GM11168 (cell line): Measurements from ENCODE around the gene FOXS1.

Experiments
- in situ Hi-C: fragments of 300-500 bp; cut with MboI; formaldehyde crosslinking; loops from one replicate; pipeline ENCODE4 v1.12.0; 2022; ENCODE audit warnings: low sequenced_read_pairs; ENCODE audit not compliant: unreplicated experiment

Gene FOXS1

GRCh38 chr20:31845300-31845863 is at the start of gene FOXS1:
FOXS1 (minus strand) TSS chr20:31845604; CDS start chr20:31845542, 62 bp downstream.
- in situ Hi-C loops: no loop called here

GRCh38 chr20:31890646-31891045 is 45.2 kb upstream of the FOXS1 start:
- in situ Hi-C loops: no loop called here

DNA sequence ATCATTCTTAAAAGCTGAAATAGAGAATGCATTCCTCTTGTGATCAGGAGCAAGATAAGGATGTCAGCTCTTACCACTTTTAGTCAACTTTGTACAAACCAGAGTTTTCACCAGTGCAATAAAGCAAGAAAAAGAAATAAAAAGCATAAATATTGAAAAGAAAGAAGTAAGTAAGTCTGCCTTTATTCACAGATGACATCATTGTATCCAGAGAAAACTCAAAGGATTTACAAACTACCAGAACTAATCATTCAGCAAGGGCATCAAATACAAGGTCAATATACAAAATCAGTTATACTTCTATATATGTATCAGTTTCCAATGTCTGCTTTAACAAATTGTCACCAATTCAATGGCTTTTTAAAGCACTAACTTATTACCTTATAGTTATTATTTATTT is 38.4 kb upstream of the FOXS1 start:
- in situ Hi-C loops: no loop called here

DNA sequence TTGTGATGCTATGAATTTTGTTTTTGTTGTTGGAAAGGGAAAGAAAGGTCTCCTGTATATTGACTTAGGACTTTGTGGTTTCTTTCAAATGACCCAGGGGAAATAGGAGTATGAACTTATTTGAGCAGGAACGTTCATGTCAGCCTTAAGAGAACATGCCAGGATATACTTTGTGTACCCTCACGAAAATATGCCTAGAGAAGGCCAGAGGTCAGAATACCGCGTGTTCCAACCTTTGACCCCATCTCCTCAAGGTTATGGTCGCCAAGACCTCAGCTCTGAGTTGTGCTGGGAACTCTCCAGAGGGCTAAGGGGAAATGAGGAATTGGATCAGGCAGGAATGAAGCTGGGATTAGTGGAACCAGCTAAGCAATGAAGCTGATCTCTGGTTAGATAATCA is 36.5 kb upstream of the FOXS1 start:
- in situ Hi-C loops: no loop called here

- in situ Hi-C loops: no loop called here
These were observed 34.0 kb upstream of the FOXS1 start for GRCh38 chr20:31879143-31879987.

GRCh38 chr20:31877684-31878083 is 32.3 kb upstream of the FOXS1 start:
- in situ Hi-C loops: no loop called here

GRCh38 chr20:31875671-31876070 is 30.3 kb upstream of the FOXS1 start:
- in situ Hi-C loops: no loop called here

DNA sequence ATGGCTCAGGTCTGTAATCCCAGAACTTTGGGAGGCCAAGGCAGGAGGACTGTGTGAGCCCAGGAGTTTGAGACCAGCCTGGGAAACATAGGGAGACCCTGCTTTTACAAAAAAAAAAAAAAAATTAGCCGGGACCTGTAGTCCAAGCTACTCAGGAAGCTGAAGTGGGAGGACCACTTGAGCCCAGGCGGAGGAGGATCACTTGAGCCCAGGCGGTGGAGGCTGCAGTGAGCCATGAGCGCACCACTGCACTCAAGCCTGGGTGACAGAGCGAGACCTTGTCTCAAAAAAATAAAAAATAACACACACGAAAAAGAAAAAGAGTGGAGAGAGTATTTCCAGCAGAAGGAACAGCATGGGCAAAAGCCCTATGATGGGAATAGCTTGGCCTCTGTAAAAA is 27.0 kb upstream of the FOXS1 start:
- in situ Hi-C loops: no loop called here

DNA sequence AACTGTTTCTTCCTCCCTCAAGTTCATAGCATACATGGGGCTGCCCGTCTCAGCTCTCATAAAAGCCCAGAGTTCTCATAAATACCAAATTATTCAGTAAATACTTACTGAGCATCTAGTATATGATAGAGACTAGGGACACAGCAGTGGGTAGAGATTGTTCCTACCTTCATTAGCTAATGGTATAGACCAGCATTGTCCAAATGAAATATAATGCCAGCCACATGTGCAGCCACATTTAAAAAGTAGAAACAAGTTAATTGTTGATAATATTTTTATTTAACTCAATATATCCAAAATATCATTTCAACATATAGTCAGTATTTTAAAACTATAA is 26.2 kb upstream of the FOXS1 start:
- in situ Hi-C loops: no loop called here

- in situ Hi-C loops: no loop called here
These were observed 25.6 kb upstream of the FOXS1 start for GRCh38 chr20:31870726-31871617.

DNA sequence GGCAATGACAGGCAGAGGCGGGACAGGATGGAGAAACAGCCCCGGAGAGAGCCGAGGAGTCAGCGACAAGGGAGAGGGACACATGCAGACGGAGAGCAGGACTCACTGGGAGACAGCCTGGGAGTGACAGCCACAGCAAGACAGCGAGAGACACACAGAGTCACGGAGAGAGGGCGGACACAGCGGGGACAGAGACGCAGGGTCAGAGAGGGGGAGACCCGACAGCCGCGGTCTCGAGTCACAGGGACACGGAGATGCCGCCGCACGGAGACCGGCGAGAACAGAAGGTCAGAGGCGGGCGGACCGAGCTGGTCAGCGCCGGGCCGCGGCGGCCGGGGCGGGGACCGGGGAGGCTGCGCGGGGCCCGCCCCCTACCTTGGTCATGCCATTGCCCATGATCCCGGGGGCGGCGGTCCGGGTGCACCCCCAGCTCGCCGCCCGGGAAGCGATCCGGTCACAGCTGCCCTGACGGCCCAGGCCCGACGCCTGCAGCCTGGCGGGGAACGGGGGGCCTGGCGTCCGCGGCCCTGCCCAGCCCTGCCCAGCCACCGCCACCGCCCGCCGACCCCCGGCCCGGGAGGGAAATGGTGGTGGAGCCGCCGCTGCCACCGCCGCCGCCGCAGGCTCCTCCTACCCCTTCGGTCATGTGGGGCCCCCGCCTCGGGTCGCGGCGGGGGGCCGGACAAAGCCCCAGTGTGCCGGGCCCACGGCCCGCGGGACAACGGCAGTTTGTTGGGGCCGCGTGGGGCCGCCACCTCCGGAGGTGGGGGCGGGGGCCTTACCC is 24.7 kb upstream of the FOXS1 start, which contains the start of the genes DUSP15 and TTLL9:
DUSP15 (minus strand) TSS at position 586 of the 784 bp plus-strand sequence; CDS start at position 396, 190 bp downstream.
TTLL9 (plus strand) TSS at position 693 of the 784 bp plus-strand sequence. CDS start 493 bp downstream, outside the sequence.
- in situ Hi-C loops: no loop called here

- in situ Hi-C loops: no loop called here
These were observed 24.2 kb upstream of the FOXS1 start for GRCh38 chr20:31869673-31869941.

GRCh38 chr20:31868853-31869672 is 23.7 kb upstream of the FOXS1 start:
- in situ Hi-C loops: no loop called here

GRCh38 chr20:31866221-31866620 is 20.8 kb upstream of the FOXS1 start:
- in situ Hi-C loops: no loop called here

GRCh38 chr20:31864521-31865400 is 19.4 kb upstream of the FOXS1 start:
- in situ Hi-C loops: no loop called here

DNA sequence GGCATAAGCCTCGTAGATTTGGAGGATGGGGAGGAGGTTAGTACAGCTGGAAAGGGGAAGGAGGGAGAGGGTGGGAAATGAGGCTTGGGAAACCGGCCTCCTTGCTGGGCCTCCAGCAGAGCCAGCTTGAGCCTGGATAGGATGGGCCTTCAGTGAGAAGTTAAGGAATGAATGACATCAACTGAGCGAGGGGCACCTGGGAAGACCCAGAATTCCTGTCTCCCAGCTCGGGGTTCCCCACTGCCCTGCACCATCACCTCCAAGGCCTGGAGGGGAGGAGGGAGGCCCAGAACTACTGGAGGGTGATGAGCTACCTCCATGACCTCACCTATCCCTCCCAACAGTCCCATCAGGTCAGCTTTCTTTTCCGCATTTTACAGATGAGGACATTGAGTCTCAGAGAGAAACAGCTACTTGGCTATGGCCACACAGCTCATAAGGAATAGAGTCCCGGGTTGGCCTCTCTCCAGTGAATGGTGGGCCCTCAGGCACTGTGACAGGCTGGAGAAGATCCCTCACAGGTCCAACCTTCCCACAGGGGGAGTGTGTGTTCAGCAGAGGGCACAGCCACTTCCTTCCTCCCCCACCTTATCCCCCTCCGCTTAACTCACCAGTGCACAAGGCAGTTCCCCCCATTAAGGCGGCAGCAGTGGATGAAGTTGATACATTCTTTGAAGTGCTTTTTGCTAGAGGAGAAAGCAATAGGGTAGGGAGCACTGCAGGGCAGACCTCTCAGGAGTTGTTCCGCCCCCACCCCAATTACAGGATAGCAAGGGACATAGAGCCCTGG is 18.1 kb upstream of the FOXS1 start:
- in situ Hi-C loops: no loop called here

DNA sequence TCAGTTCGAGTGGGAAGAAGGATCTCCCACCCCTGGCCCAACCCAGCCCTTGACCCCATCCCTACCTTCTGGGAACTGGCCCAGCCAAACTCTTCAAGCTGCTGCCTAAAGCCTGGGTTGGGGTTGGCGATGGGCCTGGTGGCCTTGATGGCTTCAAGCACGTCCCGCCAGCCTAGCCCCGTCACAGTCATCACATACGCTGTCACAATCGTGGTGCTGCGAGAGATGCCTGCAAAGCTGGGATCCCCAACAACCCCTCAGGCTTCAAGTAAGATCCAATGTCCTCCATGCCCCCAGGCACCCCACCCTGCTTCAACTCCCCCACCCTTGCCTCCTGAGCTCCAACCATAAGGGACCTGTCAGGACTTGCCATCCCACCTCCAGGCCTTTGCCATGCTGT is 17.1 kb upstream of the FOXS1 start:
- in situ Hi-C loops: no loop called here

- in situ Hi-C loops: no loop called here
These were observed 16.7 kb upstream of the FOXS1 start for GRCh38 chr20:31862157-31862470.
